Astrocyte of the spinal cord (primary cell): ENCODE measurements around the gene ACOT9.
"Not testable (repeated sequence)": the region's sequence is repeated elsewhere in the genome, so short reads cannot be mapped to it uniquely, and the experiment has no call there.

Experiments used
- DNase-seq: peaks from one replicate; pipeline ENCODE4 v3.0.0; 2011; ENCODE audit warnings: low read depth, low spot score
- H3K4me3 ChIP-seq: 2 replicates; pipeline ENCODE4 v1.5.1; 2011; ENCODE audit warnings: low read depth, mild to moderate bottlenecking, low read length, moderate library complexity
- in situ Hi-C: cut with HindIII; loops from 2 replicates; pipeline ENCODE4 v1.10.0; 2017; ENCODE audit warnings: low sequenced_read_pairs
- TF ChIP-seq, protein P1 (sequence below): IDR thresholded peaks from 2 replicates; pipeline ENCODE4 v1.5.1; 2012; ENCODE audit warnings: low read depth, mild to moderate bottlenecking, low read length, inconsistent platforms

ACOT9 gene

DNA sequence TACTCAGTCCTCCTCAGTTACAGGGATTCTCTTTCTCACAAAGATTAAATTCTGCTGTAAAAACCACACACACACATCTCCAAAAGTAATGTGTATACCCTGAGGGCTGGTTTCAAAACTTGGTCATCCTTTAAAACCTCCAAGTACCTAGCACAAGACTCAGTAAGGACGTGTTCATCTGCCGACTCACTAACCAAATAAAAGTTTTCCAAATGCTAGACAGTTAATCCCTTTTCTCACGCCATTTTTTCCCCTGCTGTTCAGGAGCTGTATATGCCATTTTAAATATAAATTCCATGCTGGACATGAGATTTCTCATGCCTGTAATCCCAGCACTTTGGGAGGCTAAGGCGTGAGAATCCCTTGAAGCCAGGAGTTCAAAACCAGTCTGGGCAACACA, 35.9 kb upstream of the ACOT9 start:
- in situ Hi-C loops = no loop called here
- TF ChIP-seq, protein P1, sequence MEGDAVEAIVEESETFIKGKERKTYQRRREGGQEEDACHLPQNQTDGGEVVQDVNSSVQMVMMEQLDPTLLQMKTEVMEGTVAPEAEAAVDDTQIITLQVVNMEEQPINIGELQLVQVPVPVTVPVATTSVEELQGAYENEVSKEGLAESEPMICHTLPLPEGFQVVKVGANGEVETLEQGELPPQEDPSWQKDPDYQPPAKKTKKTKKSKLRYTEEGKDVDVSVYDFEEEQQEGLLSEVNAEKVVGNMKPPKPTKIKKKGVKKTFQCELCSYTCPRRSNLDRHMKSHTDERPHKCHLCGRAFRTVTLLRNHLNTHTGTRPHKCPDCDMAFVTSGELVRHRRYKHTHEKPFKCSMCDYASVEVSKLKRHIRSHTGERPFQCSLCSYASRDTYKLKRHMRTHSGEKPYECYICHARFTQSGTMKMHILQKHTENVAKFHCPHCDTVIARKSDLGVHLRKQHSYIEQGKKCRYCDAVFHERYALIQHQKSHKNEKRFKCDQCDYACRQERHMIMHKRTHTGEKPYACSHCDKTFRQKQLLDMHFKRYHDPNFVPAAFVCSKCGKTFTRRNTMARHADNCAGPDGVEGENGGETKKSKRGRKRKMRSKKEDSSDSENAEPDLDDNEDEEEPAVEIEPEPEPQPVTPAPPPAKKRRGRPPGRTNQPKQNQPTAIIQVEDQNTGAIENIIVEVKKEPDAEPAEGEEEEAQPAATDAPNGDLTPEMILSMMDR = no peak
- DNase-seq = peak; percentile 40
- H3K4me3 ChIP-seq = no peak overlapping the region

DNA sequence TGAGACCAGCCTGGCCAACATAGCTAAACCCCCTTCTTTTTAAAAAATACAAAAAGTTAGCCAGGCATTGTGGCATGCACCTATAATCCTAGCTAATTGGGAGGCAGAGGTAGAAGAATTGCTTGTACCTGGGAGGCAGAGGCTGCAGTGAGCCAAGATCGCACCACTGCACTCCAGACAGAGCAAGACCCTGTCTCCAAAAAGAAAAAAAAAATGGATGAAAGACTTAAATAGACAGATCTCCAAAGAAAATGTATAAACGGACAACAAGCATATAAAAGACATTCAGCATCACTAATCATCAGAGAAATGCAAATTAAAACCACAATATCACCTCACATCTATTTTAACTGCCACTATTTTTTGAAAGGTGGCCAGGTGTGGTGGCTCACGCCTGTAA, 33.3 kb upstream of the ACOT9 start:
- in situ Hi-C loops = no loop called here
- TF ChIP-seq, protein P1 = no peak
- no peak for DNase-seq
- H3K4me3 ChIP-seq = no peak overlapping the region

DNA sequence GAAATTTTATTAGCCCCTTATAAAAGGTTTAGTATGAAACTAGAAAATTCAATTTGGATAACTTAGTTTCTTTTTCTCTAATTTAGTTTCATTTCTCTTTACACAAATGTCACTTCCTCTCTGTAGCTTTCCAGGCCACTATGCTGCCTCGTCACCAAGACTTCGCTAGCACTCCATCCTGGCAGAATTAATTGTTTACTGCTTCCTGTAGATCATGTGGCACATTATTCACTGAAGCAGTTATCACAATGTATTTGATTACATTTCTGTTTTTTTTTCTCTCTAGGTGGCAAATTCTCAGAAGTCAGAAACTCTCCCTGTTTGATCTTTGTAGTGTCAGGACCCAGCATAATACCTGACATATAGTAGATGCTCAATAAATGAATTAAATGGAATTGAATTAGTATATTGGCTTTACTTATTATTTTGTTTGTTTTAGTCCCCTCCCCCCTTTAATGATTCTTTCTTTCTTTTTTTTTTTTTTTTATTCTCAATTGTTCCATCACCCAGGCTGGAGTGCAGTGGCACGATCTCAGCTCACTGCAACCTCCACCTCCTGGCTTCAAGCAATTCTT, 30.6 kb upstream of the ACOT9 start:
- in situ Hi-C loops = no loop called here
- H3K4me3 ChIP-seq = no peak overlapping the region
- no peak for DNase-seq
- TF ChIP-seq, protein P1 = no peak

DNA sequence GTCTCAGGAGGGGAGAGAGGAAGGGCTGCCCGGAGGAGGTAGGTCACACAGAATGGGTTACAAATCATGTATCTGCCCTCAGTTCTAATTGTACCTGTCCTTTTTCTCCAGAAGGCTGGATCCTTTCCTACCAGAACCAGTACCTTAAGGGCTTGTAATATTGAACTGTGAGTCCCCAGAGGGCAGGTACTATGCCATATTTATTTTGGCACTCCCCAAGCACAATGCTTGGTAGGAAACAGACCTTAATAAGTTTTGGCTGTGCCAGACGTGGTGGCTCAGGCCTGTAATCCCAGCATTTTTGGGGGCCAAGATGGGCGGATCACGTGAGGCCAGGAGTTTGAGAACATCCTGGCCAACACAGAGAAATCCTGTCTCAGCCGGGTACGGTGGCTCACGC, 28.0 kb upstream of the ACOT9 start:
- in situ Hi-C loops, DNase-seq: not testable (repeated sequence)

DNA sequence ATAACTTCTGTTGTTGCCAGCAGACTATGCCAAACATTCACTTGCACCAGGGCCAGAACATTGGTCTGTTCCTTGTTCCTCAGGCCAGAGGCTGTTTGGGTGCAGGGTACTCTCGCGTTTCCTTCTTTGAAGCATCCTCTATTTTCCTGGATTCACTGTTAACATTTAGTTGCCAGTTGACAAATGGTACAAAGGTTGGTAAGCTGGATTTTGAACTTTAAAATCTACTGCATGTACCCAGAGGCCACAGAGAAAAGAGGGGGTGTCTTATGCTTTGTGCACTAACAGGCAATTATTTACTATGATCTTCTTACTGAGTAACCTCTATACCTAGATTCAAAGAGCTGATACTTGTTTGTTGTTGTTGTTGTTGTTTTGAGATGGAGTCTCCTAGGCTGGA, 27.1 kb upstream of the ACOT9 start:
- in situ Hi-C loops = no loop called here
- no peak overlapping the region for H3K4me3 ChIP-seq
- TF ChIP-seq, protein P1 = no peak

More for the DNA sequence above, 28.0 kb upstream of the ACOT9 start:
- H3K4me3 ChIP-seq = not testable (repeated sequence)

DNA sequence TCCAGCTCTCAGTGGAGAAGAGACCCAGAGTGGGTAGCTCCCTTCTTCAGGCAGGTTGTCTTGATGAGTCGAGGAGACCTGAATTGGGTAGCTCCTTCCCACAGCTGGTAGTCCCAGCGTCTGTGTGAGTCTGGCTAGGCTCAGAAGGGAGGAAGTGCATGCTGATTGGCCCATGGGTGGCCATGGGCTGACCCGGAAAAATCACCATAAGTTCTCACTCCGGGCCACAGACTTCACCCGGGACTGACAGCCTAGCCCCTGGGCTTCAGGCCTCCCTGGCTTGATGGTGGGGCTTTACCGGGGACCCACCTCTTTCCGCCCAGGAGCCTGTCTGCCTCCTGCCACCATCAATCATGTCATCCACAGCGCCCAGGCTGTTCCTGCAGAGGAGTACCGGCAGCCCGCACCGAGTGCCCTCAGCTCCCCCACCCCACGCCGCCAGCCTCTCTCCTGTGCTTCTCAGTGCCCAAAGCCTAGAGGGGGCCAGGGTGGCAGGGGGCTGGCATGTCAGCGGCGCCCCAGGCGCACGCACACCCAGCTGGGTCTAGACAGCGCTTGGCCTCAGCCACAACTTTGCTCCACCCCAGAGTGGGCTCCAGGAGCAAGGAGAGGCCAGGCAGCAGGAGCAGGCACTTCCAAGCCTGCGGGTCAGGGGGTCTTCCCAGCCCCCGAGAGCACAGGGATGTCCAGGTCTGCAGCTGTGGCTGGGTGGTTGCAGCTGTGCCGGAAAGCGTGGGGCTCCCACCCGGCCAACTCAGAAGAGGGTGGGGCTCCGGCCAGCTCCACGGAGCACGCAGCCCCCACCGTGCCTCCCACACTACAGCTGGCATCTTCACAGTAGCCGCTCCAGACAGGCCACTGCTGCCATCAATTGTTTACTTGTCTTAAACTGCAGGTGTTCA, 23.8 kb upstream of the ACOT9 start:
- DNase-seq = no peak
- no peak overlapping the region for H3K4me3 ChIP-seq
- in situ Hi-C loops = no loop called here
- TF ChIP-seq, protein P1 = no peak

More for the DNA sequence above, 27.1 kb upstream of the ACOT9 start:
- no peak for DNase-seq

DNA sequence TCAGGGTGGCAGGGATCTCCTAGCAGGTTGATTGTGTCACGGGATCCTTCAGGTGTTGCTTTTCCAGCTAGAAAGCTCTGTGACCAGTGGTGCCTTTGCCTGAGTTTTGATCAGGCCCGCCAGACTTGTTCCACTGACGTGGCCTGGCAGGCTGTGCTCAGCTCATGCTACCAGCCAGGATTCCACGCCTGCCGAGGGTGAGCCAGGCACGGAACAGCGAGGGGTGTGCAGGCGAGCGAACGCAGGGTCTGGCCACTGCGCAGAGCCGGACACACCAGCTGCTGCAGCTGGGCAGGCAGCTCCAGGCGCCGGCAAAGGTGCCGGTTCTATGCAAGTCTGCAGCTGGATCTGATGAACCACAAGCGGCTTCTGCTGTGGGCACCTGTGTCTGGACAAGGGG, 22.8 kb upstream of the ACOT9 start:
- in situ Hi-C loops = no loop called here

More for the DNA sequence above, 22.8 kb upstream of the ACOT9 start:
- no peak overlapping the region for H3K4me3 ChIP-seq
- TF ChIP-seq, protein P1 = no peak
- DNase-seq = no peak
